ENCODE results near the gene TMEM255B.
"Not testable (repeated sequence)": the region's sequence is repeated elsewhere in the genome, so short reads cannot be mapped to it uniquely, and the experiment has no call there.

TMEM255B gene

GRCh38 chr13:113750554-113751399, 8.2 kb upstream of the TMEM255B start:
- DNase-seq, result no peak

DNA sequence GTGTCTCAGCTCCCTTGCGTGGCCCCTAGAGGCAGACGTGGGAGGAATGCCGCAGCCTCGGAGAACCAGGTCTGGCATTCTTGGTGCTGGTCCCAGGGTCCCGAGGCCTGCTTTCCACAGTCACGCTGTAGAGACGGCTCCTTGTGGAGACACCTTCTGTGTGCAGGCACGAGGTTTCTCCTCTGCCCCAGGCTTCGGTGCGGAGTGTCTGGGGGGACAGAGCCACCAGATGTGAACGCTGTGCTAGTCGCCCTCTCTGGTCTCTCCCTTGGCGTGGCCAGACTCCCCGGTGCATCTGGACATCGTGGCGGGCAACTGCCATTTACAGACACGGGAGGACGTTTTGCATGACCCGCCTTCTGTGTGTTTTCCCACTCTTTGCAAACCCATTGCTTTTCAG, 7.5 kb upstream of the TMEM255B start:
- no peak for DNase-seq

DNA sequence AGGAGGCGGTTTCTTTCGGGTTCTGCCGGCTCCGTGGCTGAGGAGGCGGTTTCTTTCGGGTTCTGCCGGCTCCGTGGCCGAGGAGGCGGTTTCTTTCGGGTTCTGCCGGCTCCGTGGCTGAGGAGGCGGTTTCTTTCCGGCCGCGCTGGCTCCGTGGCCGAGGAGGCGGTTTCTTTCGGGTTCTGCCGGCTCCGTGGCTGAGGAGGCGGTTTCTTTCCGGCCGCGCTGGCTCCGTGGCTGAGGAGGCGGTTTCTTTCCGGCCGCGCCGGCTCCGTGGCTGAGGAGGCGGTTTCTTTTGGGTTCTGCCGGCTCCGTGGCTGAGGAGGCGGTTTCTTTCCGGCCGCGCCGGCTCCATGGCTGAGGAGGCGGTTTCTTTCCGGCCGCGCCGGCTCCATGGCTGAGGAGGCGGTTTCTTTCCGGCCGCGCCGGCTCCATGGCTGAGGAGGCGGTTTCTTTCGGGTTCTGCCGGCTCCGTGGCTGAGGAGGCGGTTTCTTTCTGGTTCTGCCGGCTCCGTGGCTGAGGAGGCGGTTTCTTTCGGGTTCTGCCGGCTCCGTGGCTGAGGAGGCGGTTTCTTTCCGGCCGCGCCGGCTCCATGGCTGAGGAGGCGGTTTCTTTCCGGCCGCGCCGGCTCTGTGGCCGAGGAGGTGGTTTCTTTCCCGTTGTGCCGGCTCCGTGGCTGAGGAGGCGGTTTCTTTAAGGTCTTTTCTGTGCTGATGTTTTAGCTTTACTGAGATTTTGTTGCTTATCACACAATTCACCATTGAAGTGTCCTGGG, 6.6 kb upstream of the TMEM255B start:
- DNase-seq, result not testable (repeated sequence)

GRCh38 chr13:113753171-113753570, 5.9 kb upstream of the TMEM255B start:
- DNase-seq, result no peak

- DNase-seq, result no peak
These were observed 4.8 kb upstream of the TMEM255B start for GRCh38 chr13:113754242-113754641.

DNA sequence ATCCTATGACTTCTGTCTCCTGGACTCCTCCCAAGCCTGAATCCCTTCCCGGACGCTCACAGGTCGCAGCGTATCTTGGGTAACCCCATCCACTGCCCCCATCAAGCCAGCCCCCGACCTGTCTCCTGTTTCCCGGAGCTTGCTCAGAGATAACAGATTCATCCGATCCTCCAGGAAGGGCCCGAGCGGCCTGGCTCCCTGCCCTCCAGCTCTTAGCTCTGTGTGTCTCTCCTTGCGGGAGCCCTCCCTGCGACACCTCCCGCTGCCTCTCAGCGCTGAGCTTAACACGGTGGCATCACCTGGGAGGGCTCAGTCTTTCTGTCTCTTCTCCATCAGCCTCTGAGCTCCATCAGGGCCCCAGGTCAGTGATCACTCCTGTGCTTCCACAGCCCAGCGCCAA, 4.3 kb upstream of the TMEM255B start:
- no peak for DNase-seq

DNA sequence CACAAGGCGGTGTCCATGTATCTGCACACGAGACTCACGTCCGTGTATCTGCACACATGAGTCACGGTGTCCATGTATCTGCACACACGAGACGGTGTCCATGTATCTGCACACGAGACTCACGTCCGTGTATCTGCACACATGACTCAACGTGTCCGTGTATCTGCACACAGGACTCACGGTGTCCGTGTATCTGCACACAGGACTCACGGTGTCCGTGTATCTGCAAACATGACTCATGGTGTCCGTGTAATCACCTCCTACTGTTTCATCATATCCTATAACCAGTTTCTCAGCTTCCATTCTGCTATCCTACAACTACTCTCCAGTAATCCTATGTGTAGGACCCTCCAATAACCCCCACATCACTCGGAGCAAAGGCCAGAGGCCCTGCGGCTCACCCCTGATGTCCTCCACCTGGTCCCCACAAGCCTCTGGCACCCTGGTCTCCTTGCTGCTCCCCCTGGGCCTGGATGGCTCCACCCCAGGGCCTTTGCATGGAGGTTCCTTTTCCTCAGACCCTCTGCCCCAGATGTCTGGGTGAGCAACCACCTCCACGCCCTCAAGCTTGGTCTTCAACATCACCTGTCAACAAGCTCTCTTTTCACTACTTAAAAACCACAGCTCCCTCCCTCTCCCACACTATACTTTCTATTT, 2.5 kb upstream of the TMEM255B start:
- peak; percentile 30 for DNase-seq

DNA sequence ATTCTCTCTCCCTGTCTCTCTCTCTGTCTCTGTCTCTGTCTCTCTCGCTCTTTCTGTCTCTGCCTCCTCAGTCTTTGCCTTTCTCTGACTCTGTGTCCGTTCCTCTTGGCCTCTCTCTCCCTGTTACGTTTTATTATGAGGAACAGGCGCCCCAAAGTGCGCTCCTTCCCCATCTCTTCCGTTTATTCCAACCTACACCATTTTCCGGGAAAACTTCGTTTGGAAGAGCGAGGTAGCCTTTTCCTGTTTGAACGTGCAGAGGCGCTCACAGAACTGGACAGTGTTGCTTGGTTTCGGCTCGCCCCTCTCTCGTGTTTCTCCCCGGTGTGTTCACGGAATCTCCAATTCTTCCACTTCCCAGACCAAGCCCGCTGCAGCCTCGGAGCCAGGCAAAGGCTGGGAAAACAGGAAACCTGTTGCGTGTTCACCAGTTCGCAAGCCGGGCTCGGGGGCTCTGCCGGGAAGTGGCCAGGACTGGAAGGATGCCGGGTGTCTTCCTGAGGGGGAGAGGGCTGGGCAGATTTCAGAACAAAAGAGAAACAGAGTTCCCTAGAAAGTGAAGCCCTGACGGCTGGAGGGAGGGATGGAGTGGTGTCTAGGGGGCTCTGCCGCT, 605 bp downstream of the TMEM255B start:
- peak; percentile 61 for DNase-seq

DNA sequence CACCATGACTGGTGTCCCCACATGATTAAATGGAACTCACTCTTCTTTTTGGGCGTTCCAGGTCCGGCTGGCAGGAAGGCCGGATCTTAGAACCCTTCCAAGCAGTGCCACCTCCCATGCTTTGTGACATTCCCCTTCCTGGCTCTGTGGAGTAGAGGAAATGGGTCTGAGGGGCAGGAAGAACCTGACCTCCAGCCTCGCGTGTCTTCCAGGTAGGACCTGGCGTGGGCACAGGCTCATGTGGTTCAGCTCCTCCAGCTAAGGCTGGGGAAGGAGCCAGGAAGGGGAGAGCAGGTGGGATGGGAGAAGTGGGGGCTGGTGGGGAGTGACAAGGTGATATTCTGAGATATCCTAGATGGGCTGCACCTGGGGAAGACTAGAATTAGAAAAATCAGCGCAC, 2.1 kb downstream of the TMEM255B start:
- DNase-seq, result peak; percentile 54

DNA sequence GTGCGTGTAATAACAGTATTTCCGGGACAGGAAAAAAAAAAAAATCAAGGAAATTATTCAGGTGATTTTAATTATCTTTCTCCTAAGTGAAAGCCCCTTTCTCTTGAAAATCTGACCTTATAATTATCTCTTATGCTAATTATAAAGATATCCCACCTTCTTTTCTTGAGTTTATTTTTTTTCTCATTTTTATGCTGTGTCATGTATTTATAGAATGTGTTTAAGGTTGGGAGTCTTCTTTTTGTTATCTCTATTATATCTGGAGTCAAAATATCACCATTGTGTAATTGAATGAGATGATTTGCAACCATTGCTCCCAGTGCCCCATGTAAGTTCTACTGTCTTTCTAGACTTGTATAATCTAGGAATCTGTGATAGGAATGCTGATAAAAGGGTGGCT, 3.0 kb downstream of the TMEM255B start:
- DNase-seq, result no peak

DNA sequence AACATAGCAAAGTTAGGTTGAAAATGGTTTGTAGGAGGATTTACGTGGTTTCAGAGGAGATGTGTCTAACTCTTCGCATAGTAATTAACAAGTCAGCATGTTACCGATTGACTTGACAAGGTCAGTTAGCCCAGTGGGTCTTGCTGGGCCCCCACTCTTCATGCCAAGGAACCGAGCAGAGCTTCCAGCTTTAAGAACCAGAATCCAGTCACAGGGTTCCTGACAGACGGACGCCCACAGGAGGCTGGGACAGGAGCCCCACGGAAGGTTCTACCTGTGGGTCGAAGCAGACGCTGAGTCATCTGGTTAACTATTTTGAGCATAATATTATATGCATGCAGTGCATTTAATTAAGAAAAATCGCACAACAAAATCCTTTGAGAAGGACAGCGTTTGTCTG, 3.5 kb downstream of the TMEM255B start:
- peak; percentile 22 for DNase-seq

GRCh38 chr13:113763254-113763653, 4.2 kb downstream of the TMEM255B start:
- peak; percentile 33 for DNase-seq

DNA sequence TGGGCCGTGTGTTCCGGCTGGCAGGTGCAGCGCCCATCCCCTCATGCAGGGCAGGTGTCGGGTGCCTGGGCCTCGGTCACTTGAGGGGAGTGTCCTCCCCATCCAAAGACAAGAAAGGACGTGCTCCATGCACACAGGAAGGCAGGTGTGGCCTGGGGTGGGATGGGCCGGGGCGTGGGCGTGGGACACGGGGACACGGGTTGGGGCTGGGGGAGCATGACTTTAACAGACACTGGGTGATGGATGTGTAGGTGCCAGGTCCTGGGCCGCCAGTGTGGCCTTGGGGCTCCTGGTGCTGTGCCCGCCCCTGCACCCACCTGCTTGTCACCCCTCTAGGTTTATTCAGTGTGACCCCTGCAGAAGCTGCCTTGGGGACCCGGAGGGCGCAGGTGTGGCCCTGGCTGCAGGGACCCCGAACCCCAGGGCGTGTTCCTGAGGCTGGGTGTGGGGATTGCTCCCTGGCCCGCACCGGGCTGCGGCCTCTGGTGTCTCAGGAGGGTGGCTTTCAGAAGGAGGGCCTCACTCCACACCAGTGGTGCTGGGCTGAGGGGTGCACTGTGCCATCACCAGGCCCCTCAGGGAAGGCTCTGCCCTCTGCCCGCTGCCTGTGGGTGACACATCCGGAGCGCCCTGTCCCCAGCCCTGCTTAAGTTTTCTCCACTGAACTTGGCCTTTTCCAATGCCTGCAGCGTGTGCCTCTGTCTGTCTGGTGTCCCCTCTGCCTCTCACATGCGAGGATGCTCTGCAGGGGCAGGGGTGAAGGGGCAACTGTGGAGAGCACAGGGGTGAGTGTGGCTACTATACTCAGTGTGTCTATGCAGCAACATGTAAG, 5.2 kb downstream of the TMEM255B start:
- peak; percentile 54 for DNase-seq

DNA sequence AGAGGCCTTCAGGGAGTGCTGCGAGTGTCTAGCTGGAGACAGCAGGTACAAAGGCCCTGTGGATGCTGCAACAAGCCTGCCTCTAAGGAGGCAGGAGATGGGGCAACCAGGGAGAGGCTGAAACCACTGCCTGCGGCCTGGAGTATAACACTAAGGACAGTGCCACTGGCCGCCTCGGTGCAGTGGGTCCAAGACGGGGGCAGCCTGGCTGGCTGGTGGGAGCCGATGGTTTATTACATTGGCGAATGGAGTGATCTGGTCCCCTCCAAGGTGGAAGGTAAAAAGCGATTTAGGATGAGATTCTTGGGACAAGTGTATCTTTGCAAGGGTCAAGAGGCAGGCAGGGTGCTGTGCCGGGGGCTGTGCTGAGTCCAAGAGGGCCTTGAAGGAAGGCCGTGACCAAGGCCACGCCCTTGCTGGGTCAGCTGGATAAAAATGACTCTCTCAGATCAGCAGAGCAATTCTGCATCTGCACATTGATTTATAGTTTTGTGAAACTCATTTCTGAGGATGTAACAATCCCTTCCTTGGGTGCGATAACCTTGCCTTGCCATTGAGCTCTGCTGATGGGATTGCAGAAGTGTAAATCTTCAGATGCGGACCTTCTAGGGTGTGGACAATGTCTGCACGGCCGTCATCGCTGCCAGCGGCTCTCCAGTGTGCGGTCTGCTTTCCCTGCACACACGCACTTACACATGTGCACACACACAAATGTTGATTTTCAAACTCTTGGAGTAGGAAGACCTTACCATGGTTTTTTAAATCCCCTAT, 6.0 kb downstream of the TMEM255B start:
- peak; percentile 54 for DNase-seq

DNA sequence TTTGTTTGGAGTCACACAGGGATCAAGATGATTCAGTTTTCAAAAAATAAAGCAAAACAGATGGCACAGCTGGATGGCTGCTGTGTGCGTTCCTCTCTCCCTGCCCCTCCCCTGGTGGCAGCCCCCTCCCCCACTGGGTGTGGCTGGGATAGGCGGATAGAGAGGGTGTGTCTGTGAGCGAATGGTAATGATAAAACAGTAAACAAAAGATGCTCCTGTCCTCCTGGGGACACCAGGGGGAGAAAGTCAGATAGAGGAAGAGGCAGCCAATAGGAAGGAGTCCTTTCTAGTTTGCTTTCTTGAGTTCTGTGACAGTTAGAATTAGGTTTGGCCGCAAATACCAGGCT, 6.5 kb downstream of the TMEM255B start:
- peak; percentile 5 for DNase-seq

DNA sequence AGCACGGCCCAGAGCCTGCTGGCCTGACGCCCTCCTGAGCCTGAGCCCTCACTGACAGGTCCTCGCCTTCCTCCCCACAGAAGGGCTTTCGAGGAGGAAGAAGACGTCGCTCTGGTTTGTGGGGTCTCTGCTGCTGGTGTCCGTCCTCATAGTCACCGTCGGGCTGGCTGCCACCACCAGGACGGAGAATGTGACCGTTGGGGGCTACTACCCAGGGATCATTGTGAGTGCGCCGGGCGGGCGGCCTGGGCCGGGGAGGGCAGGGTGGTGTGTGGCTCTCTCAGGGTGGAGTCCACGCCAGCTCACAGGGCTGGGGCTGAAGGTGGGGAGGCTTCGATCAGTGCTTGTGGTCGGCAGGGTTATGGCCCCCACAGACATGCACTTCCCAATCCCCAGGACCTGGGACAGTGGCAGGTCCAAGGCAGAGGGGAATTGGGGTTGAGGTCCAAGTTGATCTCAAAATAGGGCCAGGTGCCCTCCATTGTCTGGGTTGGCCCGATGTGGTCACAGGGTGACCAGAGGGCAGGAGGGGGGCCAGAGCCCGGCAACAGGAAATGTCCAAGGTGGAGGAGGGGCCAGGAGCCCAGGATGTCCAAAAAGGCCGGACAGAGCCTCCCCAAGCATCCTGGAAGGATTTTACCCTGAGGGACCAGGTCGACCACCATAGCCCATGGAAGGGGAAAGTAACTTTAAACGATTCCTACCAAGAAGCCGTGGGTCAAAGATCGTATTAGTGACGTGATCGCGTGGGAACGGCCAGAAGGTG, 7.2 kb downstream of the TMEM255B start:
- peak; percentile 54 for DNase-seq

DNA sequence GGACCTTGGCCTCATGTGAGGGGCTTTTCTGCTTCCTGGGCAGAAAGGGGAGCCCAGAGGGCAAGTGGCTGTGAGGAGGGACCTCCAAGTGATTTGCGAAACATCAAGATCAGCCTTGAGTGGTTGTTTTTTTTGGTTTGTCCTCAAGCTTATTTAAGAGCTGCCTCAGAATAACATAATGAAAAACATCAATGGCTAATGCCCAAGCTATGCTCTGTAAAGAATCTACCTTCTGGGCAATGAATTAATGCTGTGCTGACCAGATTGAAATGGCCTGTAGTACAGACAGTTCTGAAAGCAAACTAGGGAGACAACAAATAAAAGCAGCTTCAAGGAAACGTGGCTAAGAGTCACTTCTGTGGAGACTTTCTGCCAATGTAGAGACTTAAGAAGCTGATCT, 8.3 kb downstream of the TMEM255B start:
- DNase-seq, result no peak

- DNase-seq, result peak; percentile 50
These were observed 9.2 kb downstream of the TMEM255B start for GRCh38 chr13:113768018-113768905.

- peak; percentile 41 for DNase-seq
These were observed 10.1 kb downstream of the TMEM255B start for GRCh38 chr13:113769106-113769505.

GRCh38 chr13:113769881-113770280, 10.9 kb downstream of the TMEM255B start:
- peak; percentile 37 for DNase-seq

Measured in activated effector memory CD4-positive, alpha-beta T cell treated with anti-CD3 and anti-CD28 coated beads, Interleukin-2, amount 50 U/mL, for 16 hours (primary cell).